Ovary (tissue), 3 donors: ENCODE measurements around the gene GMPS.

ENCODE experiments used
- EP300 ChIP-seq: sonication (generic); formaldehyde crosslinking; IDR thresholded peaks from one replicate; pipeline ENCODE4 v1.6.1; 2017; ENCODE audit warnings: antibody characterized with exemption
- POLR2A ChIP-seq: fragments of 450-650 bp; IDR thresholded peaks from one replicate; pipeline ENCODE4 v1.6.1; 2017; ENCODE audit warnings: antibody characterized with exemption, mild to moderate bottlenecking, moderate library complexity
- TF ChIP-seq, protein P1 (sequence below), 3 donors: fragments of 450-650 bp in 2 of 3; fragments of 200-600 bp in 1 of 3; IDR thresholded peaks; one replicate each; pipeline versions ENCODE4 v1.5.1 to v1.8.0; 2016 to 2022; ENCODE audit warnings: antibody characterized with exemption in 3 of 3, mild to moderate bottlenecking in 1 of 3
- donor health status: DM: no; HTN: no; CAD: no.

DNA sequence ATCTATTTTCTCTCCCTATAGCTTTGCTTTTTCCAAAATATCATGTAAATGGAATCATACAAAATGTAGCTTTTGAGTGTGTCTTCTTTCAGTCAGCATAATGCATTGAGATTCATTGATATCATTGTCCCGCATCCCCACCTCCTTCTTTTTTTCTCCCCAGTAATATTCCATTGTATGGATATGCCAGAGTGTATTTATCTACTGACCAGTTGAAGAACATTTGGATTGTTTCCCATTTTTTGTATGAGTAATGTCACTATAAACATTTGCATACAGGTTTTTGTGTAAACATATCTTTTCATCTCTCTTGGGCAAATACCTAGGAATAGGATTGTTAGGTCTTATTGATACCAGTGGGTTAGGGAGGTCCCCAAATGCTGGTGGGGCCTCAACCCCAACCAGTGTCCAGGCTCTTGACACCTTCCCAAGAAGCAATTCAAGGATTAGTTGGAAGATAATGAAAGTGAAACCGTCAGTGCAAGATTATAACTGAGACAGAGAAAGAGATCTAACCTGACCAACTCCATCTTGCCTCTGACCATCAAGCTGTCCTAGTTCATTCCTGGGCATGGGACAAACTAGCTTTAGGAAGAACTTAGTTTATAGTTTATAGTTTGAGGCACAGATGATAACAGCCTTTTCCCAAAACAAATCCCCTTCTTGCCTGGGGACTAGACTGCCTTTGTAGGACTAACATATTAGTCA is 8.8 kb upstream of the GMPS start:
- TF ChIP-seq, protein P1, sequence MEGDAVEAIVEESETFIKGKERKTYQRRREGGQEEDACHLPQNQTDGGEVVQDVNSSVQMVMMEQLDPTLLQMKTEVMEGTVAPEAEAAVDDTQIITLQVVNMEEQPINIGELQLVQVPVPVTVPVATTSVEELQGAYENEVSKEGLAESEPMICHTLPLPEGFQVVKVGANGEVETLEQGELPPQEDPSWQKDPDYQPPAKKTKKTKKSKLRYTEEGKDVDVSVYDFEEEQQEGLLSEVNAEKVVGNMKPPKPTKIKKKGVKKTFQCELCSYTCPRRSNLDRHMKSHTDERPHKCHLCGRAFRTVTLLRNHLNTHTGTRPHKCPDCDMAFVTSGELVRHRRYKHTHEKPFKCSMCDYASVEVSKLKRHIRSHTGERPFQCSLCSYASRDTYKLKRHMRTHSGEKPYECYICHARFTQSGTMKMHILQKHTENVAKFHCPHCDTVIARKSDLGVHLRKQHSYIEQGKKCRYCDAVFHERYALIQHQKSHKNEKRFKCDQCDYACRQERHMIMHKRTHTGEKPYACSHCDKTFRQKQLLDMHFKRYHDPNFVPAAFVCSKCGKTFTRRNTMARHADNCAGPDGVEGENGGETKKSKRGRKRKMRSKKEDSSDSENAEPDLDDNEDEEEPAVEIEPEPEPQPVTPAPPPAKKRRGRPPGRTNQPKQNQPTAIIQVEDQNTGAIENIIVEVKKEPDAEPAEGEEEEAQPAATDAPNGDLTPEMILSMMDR (IDR thresholded peaks at IDR 0.05): no peak
- TF ChIP-seq EP300 (no peak), POLR2A (no peak)
